ENCODE data around the gene ZCCHC7. TPM values are rescaled to one million over a fixed set of nuclear protein-coding genes. Genes with fewer than 3 reads are reported as not detected.
A peak's percentile ranks its signal among the peaks of the same experiment; 100 is the strongest.
"Not testable (repeated sequence)": the region's sequence is repeated elsewhere in the genome, so short reads cannot be mapped to it uniquely, and the experiment has no call there.

The ZCCHC7 gene
- total RNA-seq, 2 experiments from 2014 or later = 76.4 to 108 TPM

DNA sequence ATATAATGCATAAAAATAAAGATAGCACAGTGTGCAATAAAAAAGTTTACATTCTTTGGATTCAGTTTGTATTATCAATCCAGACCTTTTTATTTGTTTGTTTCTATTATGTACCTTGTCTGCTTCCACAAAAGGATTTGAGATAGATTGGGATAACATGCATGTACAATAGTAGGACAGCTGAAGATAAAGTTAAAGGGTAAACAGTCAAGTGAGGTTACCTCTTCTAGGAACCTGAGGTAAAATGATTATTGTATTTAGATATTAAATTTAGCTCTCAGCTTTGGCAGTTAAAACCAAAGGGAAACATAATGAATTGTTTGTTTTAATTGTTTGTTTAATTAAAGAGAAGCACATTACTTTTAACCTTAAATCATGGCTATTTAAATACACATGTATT is 81.7 kb downstream of the ZCCHC7 start:
- BruUV-seq (replicated peaks) = no TSS peak
- peaks cover 15% of the 10 kb centered on the region; the same call in 1 of the 2 replicates for H3K9me3 ChIP-seq (ENCODE audit: low read length)
- peaks cover 52% of the 10 kb centered on the region for H3K36me3 ChIP-seq (ENCODE audit: insufficient read depth, low read length)
- peaks cover 82% of the 10 kb centered on the region for H3K4me1 ChIP-seq (ENCODE audit: insufficient read depth, low read length, poor library complexity, severe bottlenecking)
- POLR2A ChIA-PET = interaction anchor here (0.6 to 12.0 kb wide), 14 partner anchors 8 to 192 kb away, joined by 3 to 269 read pairs (median 3); no protein-coding TSS in a partner anchor
- H3K27ac ChIP-seq (ENCODE audit: low read depth, low read length, poor library complexity, severe bottlenecking) = peak overlapping the region; percentile 99
- no peaks in the 10 kb centered on the region for H3K9me2 ChIP-seq (ENCODE audit: insufficient read depth, low read length)
- H3K4me3 ChIP-seq (ENCODE audit: low read depth, low read length, poor library complexity, severe bottlenecking) = no peak overlapping the region
- H3K4me2 ChIP-seq (ENCODE audit: low read length) = peak overlapping the region; percentile 72
- H3K79me2 ChIP-seq (ENCODE audit: insufficient read depth, low read depth, low read length) = peaks cover 84% of the 10 kb centered on the region
- TF ChIP-seq EZH2phosphoT487 (IDR thresholded peaks at IDR 0.05; ENCODE audit: borderline replicate concordance, low read depth, low read length) = no peak
- TF ChIP-seq, protein P1, sequence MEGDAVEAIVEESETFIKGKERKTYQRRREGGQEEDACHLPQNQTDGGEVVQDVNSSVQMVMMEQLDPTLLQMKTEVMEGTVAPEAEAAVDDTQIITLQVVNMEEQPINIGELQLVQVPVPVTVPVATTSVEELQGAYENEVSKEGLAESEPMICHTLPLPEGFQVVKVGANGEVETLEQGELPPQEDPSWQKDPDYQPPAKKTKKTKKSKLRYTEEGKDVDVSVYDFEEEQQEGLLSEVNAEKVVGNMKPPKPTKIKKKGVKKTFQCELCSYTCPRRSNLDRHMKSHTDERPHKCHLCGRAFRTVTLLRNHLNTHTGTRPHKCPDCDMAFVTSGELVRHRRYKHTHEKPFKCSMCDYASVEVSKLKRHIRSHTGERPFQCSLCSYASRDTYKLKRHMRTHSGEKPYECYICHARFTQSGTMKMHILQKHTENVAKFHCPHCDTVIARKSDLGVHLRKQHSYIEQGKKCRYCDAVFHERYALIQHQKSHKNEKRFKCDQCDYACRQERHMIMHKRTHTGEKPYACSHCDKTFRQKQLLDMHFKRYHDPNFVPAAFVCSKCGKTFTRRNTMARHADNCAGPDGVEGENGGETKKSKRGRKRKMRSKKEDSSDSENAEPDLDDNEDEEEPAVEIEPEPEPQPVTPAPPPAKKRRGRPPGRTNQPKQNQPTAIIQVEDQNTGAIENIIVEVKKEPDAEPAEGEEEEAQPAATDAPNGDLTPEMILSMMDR (conservative IDR thresholded peaks at IDR 0.05; ENCODE audit: low read length) = no peak
- H2AFZ ChIP-seq (ENCODE audit: low read length) = no peak overlapping the region
- CTCF ChIA-PET (ENCODE audit: unreplicated experiment) = no interaction called here
- H4K20me1 ChIP-seq (ENCODE audit: insufficient read depth, low read length) = no peaks in the 10 kb centered on the region
- no peak for DNase-seq (ENCODE audit: low spot score)
- intact Hi-C loops (cut with micrococcal nuclease; ENCODE audit: unreplicated experiment) = no loop called here

DNA sequence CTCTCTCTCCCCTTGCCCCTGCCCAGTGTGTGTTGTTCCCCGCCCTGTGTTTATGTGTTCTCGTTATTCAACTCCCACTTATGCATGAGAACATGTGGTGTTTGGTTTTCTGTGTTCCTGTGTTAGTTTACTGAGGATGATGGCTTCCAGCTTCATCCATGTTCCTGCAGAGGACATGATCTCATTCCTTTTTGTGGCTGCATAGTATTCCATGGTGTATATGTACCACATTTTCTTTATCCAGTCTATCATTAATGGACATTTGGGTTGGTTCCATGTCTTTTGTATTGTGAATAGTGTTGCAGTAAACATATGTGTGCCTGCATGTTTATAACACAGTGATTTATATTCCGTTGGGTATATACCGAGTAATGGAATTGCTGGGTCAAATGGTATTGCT is 83.1 kb downstream of the ZCCHC7 start:
- H3K4me2 ChIP-seq (ENCODE audit: low read length); H3K4me3 ChIP-seq (ENCODE audit: low read depth, low read length, poor library complexity, severe bottlenecking); H4K20me1 ChIP-seq (ENCODE audit: insufficient read depth, low read length); H2AFZ ChIP-seq (ENCODE audit: low read length); intact Hi-C loops (cut with micrococcal nuclease; ENCODE audit: unreplicated experiment); H3K27ac ChIP-seq (ENCODE audit: low read depth, low read length, poor library complexity, severe bottlenecking); H3K9me2 ChIP-seq (ENCODE audit: insufficient read depth, low read length); DNase-seq (ENCODE audit: low spot score); BruUV-seq (replicated peaks): not testable (repeated sequence)
- Histone ChIP-seq H3K36me3 (ENCODE audit: insufficient read depth, low read length) (peaks cover 63% of the 10 kb centered on the region), H3K4me1 (ENCODE audit: insufficient read depth, low read length, poor library complexity, severe bottlenecking) (peaks cover 84% of the 10 kb centered on the region), H3K9me3 (ENCODE audit: low read length) (peaks cover 15% of the 10 kb centered on the region; the same call in 1 of the 2 replicates), H3K79me2 (ENCODE audit: insufficient read depth, low read depth, low read length) (peaks cover 88% of the 10 kb centered on the region)
- CTCF ChIA-PET (ENCODE audit: unreplicated experiment) = interaction anchor here (0.6 kb wide), 1 partner anchor 199 kb away, joined by 3 read pairs; no protein-coding TSS in a partner anchor
- POLR2A ChIA-PET = interaction anchor here (0.8 to 5.8 kb wide), 4 partner anchors 7 to 100 kb away, joined by 3 to 67 read pairs (median 20); no protein-coding TSS in a partner anchor

DNA sequence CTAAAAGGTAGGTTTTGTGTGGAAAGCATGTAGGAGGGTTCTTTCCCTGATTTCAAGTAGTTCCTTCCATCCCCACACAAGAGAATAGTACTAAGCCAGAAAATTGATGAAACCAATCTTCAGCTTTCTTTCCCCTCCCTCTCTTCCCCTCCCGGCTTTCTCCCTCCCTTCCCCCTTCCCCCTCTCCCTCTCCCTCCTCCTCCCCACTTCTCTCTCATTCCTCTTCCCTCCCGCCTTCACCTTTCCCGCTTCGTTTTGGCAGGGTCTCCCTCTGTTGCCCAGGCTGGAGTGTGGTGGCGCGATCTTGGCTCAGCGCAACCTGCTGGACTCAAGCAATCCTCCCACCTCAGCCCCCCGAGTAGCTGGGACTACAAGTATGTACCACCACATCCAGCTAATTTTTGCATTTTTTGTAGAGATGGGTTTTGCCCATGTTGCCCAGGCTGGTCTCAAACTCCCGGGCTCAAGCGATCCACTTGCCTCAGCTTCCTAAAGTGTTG is 85.8 kb downstream of the ZCCHC7 start:
- no TSS peak for BruUV-seq (replicated peaks)
- peaks cover 84% of the 10 kb centered on the region for H3K4me1 ChIP-seq (ENCODE audit: insufficient read depth, low read length, poor library complexity, severe bottlenecking)
- intact Hi-C loops (cut with micrococcal nuclease; ENCODE audit: unreplicated experiment) = no loop called here

More for the DNA sequence above, 85.8 kb downstream of the ZCCHC7 start:
- Histone ChIP-seq H3K9me3 (ENCODE audit: low read length) (peaks cover 15% of the 10 kb centered on the region; the same call in 1 of the 2 replicates), H4K20me1 (ENCODE audit: insufficient read depth, low read length) (no peaks in the 10 kb centered on the region), H3K4me2 (ENCODE audit: low read length) (peak overlapping the region; percentile 63; the same call in 1 of the 2 replicates), H3K36me3 (ENCODE audit: insufficient read depth, low read length) (peaks cover 65% of the 10 kb centered on the region), H3K27ac (ENCODE audit: low read depth, low read length, poor library complexity, severe bottlenecking) (peak overlapping the region; percentile 86), H2AFZ (ENCODE audit: low read length) (no peak overlapping the region), H3K4me3 (ENCODE audit: low read depth, low read length, poor library complexity, severe bottlenecking) (no peak overlapping the region), H3K9me2 (ENCODE audit: insufficient read depth, low read length) (no peaks in the 10 kb centered on the region), H3K79me2 (ENCODE audit: insufficient read depth, low read depth, low read length) (peaks cover 98% of the 10 kb centered on the region)
- DNase-seq (ENCODE audit: low spot score) = no peak
- TF ChIP-seq, protein P1 (conservative IDR thresholded peaks at IDR 0.05; ENCODE audit: low read length) = no peak
- TF ChIP-seq EZH2phosphoT487 (IDR thresholded peaks at IDR 0.05; ENCODE audit: borderline replicate concordance, low read depth, low read length) = no peak
- ChIA-PET CTCF (ENCODE audit: unreplicated experiment) (interaction anchor here (0.6 kb wide), 4 partner anchors 95 to 719 kb away, joined by 3 to 4 read pairs (median 3); partner anchors contain the start of gene PAX5), POLR2A (interaction anchor here (0.6 to 5.8 kb wide), 6 partner anchors 10 to 167 kb away, joined by 3 to 67 read pairs (median 4); no protein-coding TSS in a partner anchor)

All from OCI-LY7 (cell line).